ENCODE results near the gene REEP6.
A peak's percentile ranks its signal among the peaks of the same experiment; 100 is the strongest.
"Not testable (repeated sequence)": the region's sequence is repeated elsewhere in the genome, so short reads cannot be mapped to it uniquely, and the experiment has no call there.

REEP6 gene

DNA sequence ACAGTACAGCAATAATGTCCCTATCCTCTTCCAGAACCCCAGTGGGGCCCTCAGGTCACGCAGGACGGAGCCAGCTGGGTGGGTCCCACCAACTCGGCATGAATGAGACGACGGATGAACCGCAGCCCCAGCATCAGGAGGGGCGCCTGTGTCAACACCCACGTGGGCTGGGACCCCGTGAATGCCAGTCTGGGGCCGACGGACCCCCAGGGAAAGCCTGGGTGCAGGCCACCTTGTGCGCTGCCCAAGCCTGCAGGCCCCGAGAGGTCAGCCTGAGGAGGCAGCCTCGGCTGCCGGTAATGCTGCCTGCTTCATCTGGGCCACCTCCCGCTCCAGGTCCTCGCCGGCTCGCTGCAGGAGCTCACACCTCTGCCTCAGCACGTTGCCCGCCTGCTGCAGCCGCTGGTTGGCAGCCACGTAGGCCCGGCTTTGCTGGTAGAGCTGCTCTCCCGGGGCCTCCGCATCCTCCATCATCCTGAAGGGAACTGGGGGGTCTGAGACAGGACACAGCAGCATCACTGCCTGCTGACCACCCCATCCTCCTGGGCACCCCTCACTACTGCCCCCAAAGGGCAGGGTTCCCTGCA is 16.1 kb upstream of the REEP6 start:
- TF ChIP-seq, protein P1, sequence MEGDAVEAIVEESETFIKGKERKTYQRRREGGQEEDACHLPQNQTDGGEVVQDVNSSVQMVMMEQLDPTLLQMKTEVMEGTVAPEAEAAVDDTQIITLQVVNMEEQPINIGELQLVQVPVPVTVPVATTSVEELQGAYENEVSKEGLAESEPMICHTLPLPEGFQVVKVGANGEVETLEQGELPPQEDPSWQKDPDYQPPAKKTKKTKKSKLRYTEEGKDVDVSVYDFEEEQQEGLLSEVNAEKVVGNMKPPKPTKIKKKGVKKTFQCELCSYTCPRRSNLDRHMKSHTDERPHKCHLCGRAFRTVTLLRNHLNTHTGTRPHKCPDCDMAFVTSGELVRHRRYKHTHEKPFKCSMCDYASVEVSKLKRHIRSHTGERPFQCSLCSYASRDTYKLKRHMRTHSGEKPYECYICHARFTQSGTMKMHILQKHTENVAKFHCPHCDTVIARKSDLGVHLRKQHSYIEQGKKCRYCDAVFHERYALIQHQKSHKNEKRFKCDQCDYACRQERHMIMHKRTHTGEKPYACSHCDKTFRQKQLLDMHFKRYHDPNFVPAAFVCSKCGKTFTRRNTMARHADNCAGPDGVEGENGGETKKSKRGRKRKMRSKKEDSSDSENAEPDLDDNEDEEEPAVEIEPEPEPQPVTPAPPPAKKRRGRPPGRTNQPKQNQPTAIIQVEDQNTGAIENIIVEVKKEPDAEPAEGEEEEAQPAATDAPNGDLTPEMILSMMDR (conservative IDR thresholded peaks at IDR 0.05; ENCODE audit: low read length), result no peak
- no peak overlapping the region for H3K4me3 ChIP-seq (ENCODE audit: low read length)
- DNase-seq (ENCODE audit: low read depth), result no peak

DNA sequence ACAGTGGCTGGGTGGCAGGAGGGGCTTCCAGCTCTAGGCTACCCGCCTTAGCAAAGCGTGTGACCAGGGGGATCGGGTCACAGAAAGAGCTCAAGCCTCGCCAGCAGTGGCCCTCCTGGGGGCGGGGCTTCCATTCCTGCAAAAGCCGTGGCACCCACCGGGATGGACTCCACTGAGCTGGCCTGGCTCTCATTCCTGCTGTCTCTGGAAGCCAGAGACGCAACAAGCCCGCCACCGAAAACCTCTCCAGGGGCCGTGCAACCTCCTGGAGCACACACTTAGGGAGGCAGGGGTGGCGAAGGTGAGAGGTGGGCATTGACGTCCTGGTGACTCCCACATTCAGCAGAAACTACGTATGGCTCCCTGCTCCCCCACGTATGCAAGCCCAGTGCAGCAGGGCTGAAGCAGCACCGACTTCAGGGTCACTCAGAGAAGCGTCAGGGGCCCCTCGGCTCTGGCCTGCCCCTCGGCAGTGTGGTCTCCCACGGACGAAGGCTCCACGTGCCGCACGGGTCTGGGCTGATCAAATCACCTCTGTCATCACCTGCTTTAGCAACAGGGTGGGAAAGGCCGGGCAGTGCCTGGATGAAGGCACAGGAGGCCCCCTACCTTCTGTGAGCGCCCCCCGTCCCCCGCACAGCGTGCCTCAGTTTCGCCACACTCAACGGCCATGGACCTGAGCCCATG is 15.1 kb upstream of the REEP6 start:
- no peak overlapping the region for H3K4me3 ChIP-seq (ENCODE audit: low read length)
- no peak for DNase-seq (ENCODE audit: low read depth)
- TF ChIP-seq, protein P1 (conservative IDR thresholded peaks at IDR 0.05; ENCODE audit: low read length), result no peak

DNA sequence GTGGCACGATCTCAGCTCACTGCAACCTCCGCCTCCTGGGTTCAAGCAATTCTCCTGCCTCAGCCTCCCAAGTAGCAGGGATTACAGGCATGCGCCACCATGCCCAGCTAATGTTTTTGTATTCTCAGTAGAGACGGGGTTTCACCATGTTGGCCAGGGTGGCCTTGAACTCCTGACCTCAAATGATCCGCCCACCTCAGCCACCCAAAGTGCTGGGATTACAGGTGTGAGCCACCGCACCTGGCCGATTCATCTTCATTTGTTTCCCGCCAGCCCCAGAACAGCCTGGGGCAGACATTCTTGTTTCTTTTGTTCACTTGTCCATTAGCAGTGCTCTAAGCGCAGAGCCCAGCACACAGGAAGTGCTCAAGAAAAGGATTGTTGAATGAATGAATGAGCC is 13.9 kb upstream of the REEP6 start:
- H3K4me3 ChIP-seq (ENCODE audit: low read length); DNase-seq (ENCODE audit: low read depth): not testable (repeated sequence)

DNA sequence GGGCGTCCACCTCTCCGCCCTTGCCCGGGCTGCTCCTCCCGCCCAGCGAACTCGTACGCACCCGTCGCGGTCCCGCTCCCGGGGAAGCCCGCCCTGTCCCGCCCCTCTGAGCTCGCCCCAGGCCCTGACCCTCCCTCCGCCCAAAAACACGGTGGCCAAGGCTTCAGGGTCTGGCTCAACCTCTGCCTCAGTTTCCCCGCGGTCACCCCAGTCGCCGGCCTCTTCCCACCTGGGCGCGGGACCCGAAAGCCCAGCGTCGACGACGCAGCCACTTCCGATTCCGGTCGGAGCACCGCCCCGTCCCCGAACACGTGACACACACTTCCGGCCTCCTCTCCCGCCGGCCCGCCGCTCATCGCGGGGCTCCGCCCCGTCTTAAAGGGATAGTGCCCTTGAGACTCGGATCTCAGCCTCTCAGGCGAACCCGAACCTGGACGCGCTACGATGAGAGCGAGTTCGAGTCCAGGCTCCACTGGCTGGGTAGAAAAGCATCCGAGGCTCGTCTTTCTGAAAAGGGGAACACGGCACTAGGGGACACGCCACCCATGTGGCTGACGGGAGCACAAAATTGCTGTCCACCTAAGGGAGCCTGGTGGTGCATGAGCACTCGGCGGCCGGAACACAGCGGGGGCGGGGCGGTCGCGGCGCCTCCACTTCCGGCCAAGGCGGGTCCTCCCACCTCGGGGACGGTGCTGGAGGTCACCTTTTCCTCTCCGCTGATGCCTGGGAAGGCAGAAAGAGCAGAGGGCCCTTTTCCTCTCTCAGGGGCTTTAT is 11.9 kb upstream of the REEP6 start, which contains the start of gene C19orf25:
C19orf25 (minus strand) TSS at position 282 of the 774 bp plus-strand sequence. CDS start 312 bp downstream, outside the sequence.
- TF ChIP-seq, protein P1 (conservative IDR thresholded peaks at IDR 0.05; ENCODE audit: low read length), result no peak
- DNase-seq (ENCODE audit: low read depth), result peak; percentile 92
- peak within 1 kb of the TSS; percentile 85 for H3K4me3 ChIP-seq (ENCODE audit: low read length)

DNA sequence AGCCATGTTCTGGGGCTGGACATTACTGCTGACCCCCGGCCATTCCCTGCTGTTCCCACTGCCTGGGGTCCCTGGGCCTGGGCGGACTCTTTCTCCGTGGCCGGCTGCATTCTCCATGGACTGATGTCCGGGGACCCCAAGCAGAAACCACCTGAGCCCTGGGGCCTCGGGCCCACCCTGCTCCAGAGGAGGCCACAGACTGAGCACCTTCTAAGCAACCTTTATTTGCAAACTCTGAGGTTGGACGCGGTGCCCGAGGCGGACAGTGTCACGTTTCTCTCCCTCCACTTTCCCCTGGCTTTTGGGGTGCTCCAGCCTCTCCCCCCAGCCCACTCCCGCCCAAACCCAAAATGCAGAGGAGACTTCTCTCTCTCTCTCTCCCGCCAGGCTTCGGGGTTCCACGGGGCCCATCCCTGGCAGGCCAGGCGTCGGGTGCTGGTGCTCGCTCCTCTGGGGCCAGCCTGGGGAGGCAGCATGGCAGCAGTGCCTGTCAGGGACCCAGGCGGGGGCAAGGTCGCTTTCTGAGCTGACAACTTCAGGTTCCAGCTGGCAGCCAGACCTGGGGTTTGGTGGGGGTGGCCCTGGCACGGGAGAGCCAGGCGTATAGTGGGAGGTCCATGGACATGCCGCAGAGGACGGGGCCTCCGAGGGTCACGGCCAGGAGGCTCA is 9.6 kb upstream of the REEP6 start:
- TF ChIP-seq, protein P1 (conservative IDR thresholded peaks at IDR 0.05; ENCODE audit: low read length), result no peak
- no peak for DNase-seq (ENCODE audit: low read depth)
- no peak overlapping the region for H3K4me3 ChIP-seq (ENCODE audit: low read length)

DNA sequence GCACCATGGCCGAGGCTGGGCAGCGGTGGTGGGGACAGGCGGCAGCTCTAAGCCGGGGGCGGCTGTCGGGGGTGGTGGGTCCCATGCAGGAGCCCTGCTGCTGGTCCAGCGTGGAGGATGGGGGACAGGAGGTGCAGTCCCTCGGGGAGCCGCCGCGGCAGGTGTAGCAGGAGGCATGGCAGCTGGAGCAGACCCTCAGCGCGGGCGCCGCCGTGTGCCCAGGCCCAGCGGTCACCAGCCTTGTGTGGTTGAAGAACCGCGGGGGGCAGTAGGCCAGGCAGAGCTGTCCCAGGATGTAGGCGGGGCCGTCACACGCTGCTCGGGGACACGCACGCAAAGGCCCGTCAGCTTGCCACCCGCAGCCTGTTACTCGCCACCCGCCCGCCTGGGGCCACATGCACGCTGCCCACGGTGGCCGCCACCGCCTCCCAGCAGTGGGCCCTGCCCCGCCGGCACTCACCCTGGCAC is 9.1 kb upstream of the REEP6 start:
- TF ChIP-seq, protein P1 (conservative IDR thresholded peaks at IDR 0.05; ENCODE audit: low read length), result no peak
- DNase-seq (ENCODE audit: low read depth), result no peak
- no peak overlapping the region for H3K4me3 ChIP-seq (ENCODE audit: low read length)
